HG02759 (cell line): ENCODE data around the gene PM20D1.
"Not testable (repeated sequence)": the region's sequence is repeated elsewhere in the genome, so short reads cannot be mapped to it uniquely, and the experiment has no call there.

Experiments
- ATAC-seq: cut with Tn5 transposase; IDR thresholded peaks from one replicate; pipeline ENCODE4 v1.9.1; 2021; ENCODE audit warnings: mild to moderate bottlenecking, moderate library complexity; ENCODE audit not compliant: unreplicated experiment

The PM20D1 gene

GRCh38 chr1:205842229-205842628, 7.7 kb downstream of the PM20D1 start:
- no peak for ATAC-seq

- ATAC-seq: no peak
These were observed 9.6 kb downstream of the PM20D1 start for GRCh38 chr1:205840146-205840923.

GRCh38 chr1:205837382-205837970, 12.5 kb downstream of the PM20D1 start:
- no peak for ATAC-seq

- no peak for ATAC-seq
These were observed 15.2 kb downstream of the PM20D1 start for GRCh38 chr1:205834751-205835150.

GRCh38 chr1:205832326-205832751, 17.6 kb downstream of the PM20D1 start:
- ATAC-seq: no peak

- no peak for ATAC-seq
These were observed 22.3 kb downstream of the PM20D1 start for GRCh38 chr1:205827623-205828022.

GRCh38 chr1:205826995-205827394, 22.9 kb downstream of the PM20D1 start:
- no peak for ATAC-seq

- ATAC-seq: no peak
These were observed 23.7 kb downstream of the PM20D1 start for GRCh38 chr1:205826016-205826806.

GRCh38 chr1:205824180-205824579, 25.8 kb downstream of the PM20D1 start:
- no peak for ATAC-seq

- ATAC-seq: not testable (repeated sequence)
These were observed 26.7 kb downstream of the PM20D1 start for GRCh38 chr1:205823260-205823659.

GRCh38 chr1:205822397-205822796, 27.5 kb downstream of the PM20D1 start:
- ATAC-seq: no peak

- no peak for ATAC-seq
These were observed 31.9 kb downstream of the PM20D1 start for GRCh38 chr1:205817988-205818387.

- ATAC-seq: no peak
These were observed 32.6 kb downstream of the PM20D1 start for GRCh38 chr1:205817364-205817763.

GRCh38 chr1:205813755-205814058, 36.2 kb downstream of the PM20D1 start:
- ATAC-seq: no peak

- ATAC-seq: peak; percentile 93
These were observed 36.8 kb downstream of the PM20D1 start, which contains the start of gene SLC41A1 for GRCh38 chr1:205812878-205813754. Gene SLC41A1 (minus strand): TSS chr1:205813198. CDS start chr1:205810441, 2,757 bp downstream.

- ATAC-seq: peak; percentile 11
These were observed 37.6 kb downstream of the PM20D1 start for GRCh38 chr1:205812271-205812877.

- ATAC-seq: no peak
These were observed 38.3 kb downstream of the PM20D1 start for GRCh38 chr1:205811660-205812059.

GRCh38 chr1:205810448-205811157, 39.3 kb downstream of the PM20D1 start:
- ATAC-seq: no peak

GRCh38 chr1:205809942-205810345, 40.0 kb downstream of the PM20D1 start:
- no peak for ATAC-seq

- ATAC-seq: no peak
These were observed 40.5 kb downstream of the PM20D1 start for GRCh38 chr1:205809469-205809868.
